NCI-H128 (cell line): ENCODE data around the gene UTP20.

Experiments
- DNase-seq: peaks from one replicate; lab custom pipeline; 2025; ENCODE audit not compliant: unreplicated experiment; lab: John Stamatoyannopoulos, UW

UTP20 gene

DNA sequence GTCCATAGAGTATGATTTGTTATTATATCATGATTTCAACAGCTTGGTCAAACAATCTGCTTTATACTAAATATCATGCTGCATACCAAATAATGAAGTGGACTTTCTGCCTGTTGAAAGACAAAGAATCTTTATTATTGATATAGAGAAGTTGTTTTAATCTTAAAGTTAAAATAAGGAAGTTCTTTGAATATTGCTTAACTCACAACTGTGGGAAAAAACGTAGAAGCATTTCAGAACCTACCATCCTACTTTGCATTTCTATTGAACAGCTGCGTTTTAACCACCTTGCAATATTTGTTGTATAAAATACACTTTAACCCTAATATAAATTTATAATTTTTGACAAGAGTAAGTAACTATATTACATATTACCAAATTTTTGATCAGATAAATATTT lies 150.6 kb downstream of the UTP20 start:
- no peak for DNase-seq

DNA sequence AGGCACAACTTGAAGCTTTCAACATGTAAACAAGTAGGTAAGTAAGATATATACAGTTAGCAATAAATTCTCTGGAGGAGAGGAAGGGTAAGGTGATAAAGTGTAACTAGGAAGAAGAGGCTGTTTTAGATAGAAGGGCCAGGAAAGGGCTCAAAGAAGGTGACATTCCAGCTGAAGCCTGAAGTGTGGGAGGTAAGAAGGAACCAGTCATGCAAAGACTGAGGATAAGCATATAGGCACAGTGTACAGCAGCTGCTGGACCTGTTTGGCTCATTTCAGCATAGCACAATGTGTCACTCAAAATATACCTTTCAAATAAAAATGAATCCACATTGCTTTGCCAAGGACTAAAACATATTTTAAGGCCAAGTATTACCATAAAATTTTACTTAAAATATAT lies 156.2 kb downstream of the UTP20 start:
- no peak for DNase-seq
